GM20000 (cell line): Measurements from ENCODE around the gene GET3.
"Not testable (repeated sequence)": the region's sequence is repeated elsewhere in the genome, so short reads cannot be mapped to it uniquely, and the experiment has no call there.

ENCODE experiments used
- DNase-seq: peaks from one replicate; pipeline ENCODE4 v3.0.0; 2012; ENCODE audit warnings: low spot score
- CTCF ChIP-seq: IDR thresholded peaks from 2 replicates; pipeline ENCODE4 v1.5.1; 2012; ENCODE audit warnings: mild to moderate bottlenecking, control low read depth; ENCODE audit errors: extremely low read depth, missing control alignments

Gene GET3

GRCh38 chr19:12695997-12696365 lies 41.3 kb upstream of the GET3 start:
- no peak for TF ChIP-seq CTCF
- DNase-seq: peak; percentile 48

- no peak for TF ChIP-seq CTCF
Measured at GRCh38 chr19:12696366-12697335, 40.6 kb upstream of the GET3 start, which contains the start of gene FBXW9. FBXW9 (minus strand) TSS chr19:12696631; CDS start chr19:12696581, 50 bp downstream.

DNA sequence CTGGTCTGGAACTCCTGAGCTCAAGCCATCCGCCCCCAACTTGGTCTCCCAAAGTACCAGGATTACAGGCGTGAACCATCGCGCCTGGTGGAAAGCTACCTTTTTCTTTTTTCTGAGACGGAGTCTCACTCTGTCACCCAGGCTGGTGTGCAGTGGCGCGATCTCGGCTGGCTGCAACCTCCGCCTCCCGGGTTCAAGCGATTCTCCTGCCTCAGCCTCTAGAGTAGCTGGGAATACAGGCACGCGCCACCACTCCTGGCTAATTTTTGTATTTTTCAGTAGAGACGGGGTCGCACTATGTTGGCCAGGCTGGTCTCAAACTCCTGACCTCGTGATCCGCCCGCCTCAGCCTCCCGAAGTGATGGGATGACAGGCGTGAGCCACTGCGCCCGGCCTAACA lies 39.9 kb upstream of the GET3 start:
- DNase-seq: not testable (repeated sequence)

More at GRCh38 chr19:12696366-12697335, 40.6 kb upstream of the GET3 start, which contains the start of gene FBXW9:
- peak; percentile 99 for DNase-seq

- no peak for TF ChIP-seq CTCF
- DNase-seq: no peak
Measured at GRCh38 chr19:12698138-12698537, 39.2 kb upstream of the GET3 start.

DNA sequence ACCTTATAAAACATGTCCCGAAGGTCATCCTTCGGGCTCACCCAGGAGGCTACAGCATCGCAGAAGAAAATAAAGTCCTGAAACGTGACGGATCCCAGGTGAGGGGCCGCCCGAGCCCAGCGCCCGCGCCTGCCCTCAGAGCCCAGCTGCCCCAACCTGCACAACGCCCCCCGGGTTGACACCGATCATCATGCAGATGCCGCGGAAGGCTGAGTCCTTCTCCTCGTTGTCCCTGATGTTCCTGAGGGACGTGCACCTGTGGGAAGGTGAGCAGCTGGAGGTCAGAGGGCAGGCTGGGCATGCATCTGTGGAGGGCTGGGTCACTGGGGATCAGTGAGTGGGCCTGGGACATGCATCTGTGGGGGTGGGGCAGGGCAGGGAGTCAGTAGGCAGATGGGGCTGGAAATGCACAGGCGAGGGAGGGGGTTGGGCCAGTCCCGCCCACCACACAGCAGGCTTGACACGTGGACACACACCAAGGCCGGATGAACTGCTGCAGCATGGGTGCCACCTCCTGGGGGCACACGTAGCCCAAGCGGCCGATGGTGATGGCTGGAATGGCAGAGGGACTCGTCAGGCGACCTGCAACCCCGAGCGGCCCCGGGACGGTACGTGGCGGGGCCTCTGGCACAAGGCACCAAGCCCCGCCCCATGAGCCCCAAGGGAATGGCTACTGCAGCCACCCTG lies 35.6 kb upstream of the GET3 start:
- TF ChIP-seq CTCF: no peak
- DNase-seq: no peak

- no peak for TF ChIP-seq CTCF
- peak; percentile 48 for DNase-seq
Measured at GRCh38 chr19:12703046-12703445, 34.3 kb upstream of the GET3 start.

DNA sequence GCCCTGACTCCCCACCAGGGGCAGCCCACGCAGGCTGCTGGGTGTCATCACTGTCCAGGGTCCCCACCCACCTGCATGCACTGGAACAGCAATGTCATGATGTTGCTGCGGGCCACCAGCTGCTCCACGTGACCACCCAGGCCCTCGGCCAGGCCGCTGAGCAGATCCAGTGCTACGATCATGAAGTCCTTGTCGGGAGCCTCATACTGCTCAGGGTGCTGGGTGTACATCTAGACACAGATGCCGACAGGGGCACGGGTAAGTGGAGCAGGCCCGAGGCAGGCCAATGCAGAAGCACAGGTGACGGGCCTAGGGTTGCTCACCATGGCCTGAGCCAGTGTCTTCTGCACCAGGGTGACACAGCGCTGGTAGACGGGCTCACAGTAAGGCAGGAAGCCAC lies 32.1 kb upstream of the GET3 start:
- no peak for DNase-seq
- no peak for TF ChIP-seq CTCF
